ENCODE results near the gene IGF2BP3. TPM values are rescaled to one million over a fixed set of nuclear protein-coding genes. Genes with fewer than 3 reads are reported as not detected.

Gene IGF2BP3
- total RNA-seq, 1 experiment from 2014 or later, result 120 TPM

- no peak for DNase-seq
- peak overlapping the region; percentile 72 for H3K4me3 ChIP-seq (ENCODE audit: low read length)
- peaks cover 8% of the 10 kb centered on the region; the same call in 1 of the 2 replicates for H3K36me3 ChIP-seq (ENCODE audit: insufficient read depth, low read length)
- H3K4me1 ChIP-seq (ENCODE audit: low read length), result peaks cover 18% of the 10 kb centered on the region
- H2AFZ ChIP-seq (ENCODE audit: low read length), result peak overlapping the region; percentile 83
- H3K9me3 ChIP-seq (ENCODE audit: low read length), result no peaks in the 10 kb centered on the region
- H3K9ac ChIP-seq (ENCODE audit: low read length), result peak overlapping the region; percentile 68
- H3K9me2 ChIP-seq (replicated peaks; ENCODE audit: insufficient read depth, low read length), result no peaks in the 10 kb centered on the region
- no peaks in the 10 kb centered on the region for H3K27me3 ChIP-seq (ENCODE audit: low read length)
- peaks cover 10% of the 10 kb centered on the region; the same call in 1 of the 2 replicates for H4K20me1 ChIP-seq (ENCODE audit: insufficient read depth, low read depth, low read length)
- peak overlapping the region; percentile 58 for H3K27ac ChIP-seq (ENCODE audit: low read length)
- H3K4me2 ChIP-seq (ENCODE audit: low read depth, low read length, poor library complexity, severe bottlenecking), result peak overlapping the region; percentile 69
- peaks cover 39% of the 10 kb centered on the region for H3K79me2 ChIP-seq (ENCODE audit: low read length)
Measured at GRCh38 chr7:23298141-23298881, 172.0 kb downstream of the IGF2BP3 start.

GRCh38 chr7:23295401-23295697 lies 174.9 kb downstream of the IGF2BP3 start:
- peaks cover 5% of the 10 kb centered on the region; the same call in 1 of the 2 replicates for H4K20me1 ChIP-seq (ENCODE audit: insufficient read depth, low read depth, low read length)
- H3K36me3 ChIP-seq (ENCODE audit: insufficient read depth, low read length), result no peaks in the 10 kb centered on the region
- no peak for DNase-seq
- no peaks in the 10 kb centered on the region for H3K9me3 ChIP-seq (ENCODE audit: low read length)
- no peak overlapping the region for H2AFZ ChIP-seq (ENCODE audit: low read length)
- H3K27ac ChIP-seq (ENCODE audit: low read length), result no peak overlapping the region
- no peak overlapping the region for H3K4me2 ChIP-seq (ENCODE audit: low read depth, low read length, poor library complexity, severe bottlenecking)
- peaks cover 12% of the 10 kb centered on the region for H3K79me2 ChIP-seq (ENCODE audit: low read length)
- no peak overlapping the region for H3K4me3 ChIP-seq (ENCODE audit: low read length)
- no peaks in the 10 kb centered on the region for H3K9me2 ChIP-seq (replicated peaks; ENCODE audit: insufficient read depth, low read length)
- H3K9ac ChIP-seq (ENCODE audit: low read length), result no peak overlapping the region
- no peaks in the 10 kb centered on the region for H3K27me3 ChIP-seq (ENCODE audit: low read length)
- peaks cover 7% of the 10 kb centered on the region for H3K4me1 ChIP-seq (ENCODE audit: low read length)

GRCh38 chr7:23294549-23295400 lies 175.5 kb downstream of the IGF2BP3 start:
- Histone ChIP-seq H3K9me2 (replicated peaks; ENCODE audit: insufficient read depth, low read length) (no peaks in the 10 kb centered on the region), H3K9me3 (ENCODE audit: low read length) (no peaks in the 10 kb centered on the region), H3K36me3 (ENCODE audit: insufficient read depth, low read length) (no peaks in the 10 kb centered on the region), H3K4me3 (ENCODE audit: low read length) (no peak overlapping the region), H3K79me2 (ENCODE audit: low read length) (peaks cover 6% of the 10 kb centered on the region), H2AFZ (ENCODE audit: low read length) (no peak overlapping the region), H3K4me2 (ENCODE audit: low read depth, low read length, poor library complexity, severe bottlenecking) (no peak overlapping the region), H3K4me1 (ENCODE audit: low read length) (peaks cover 5% of the 10 kb centered on the region), H4K20me1 (ENCODE audit: insufficient read depth, low read depth, low read length) (no peaks in the 10 kb centered on the region), H3K27me3 (ENCODE audit: low read length) (no peaks in the 10 kb centered on the region), H3K9ac (ENCODE audit: low read length) (no peak overlapping the region), H3K27ac (ENCODE audit: low read length) (no peak overlapping the region)
- DNase-seq, result peak; percentile 37

- Histone ChIP-seq H3K79me2 (ENCODE audit: low read length) (no peaks in the 10 kb centered on the region), H3K4me1 (ENCODE audit: low read length) (peaks cover under 1% of the 10 kb centered on the region), H3K27ac (ENCODE audit: low read length) (no peak overlapping the region), H3K36me3 (ENCODE audit: insufficient read depth, low read length) (no peaks in the 10 kb centered on the region), H4K20me1 (ENCODE audit: insufficient read depth, low read depth, low read length) (no peaks in the 10 kb centered on the region), H3K9me3 (ENCODE audit: low read length) (no peaks in the 10 kb centered on the region), H3K9me2 (replicated peaks; ENCODE audit: insufficient read depth, low read length) (no peaks in the 10 kb centered on the region), H2AFZ (ENCODE audit: low read length) (no peak overlapping the region), H3K9ac (ENCODE audit: low read length) (no peak overlapping the region), H3K4me3 (ENCODE audit: low read length) (no peak overlapping the region), H3K27me3 (ENCODE audit: low read length) (no peaks in the 10 kb centered on the region), H3K4me2 (ENCODE audit: low read depth, low read length, poor library complexity, severe bottlenecking) (no peak overlapping the region)
- DNase-seq, result peak; percentile 34
Measured at GRCh38 chr7:23293500-23294073, 176.7 kb downstream of the IGF2BP3 start.

- Histone ChIP-seq H3K4me3 (ENCODE audit: low read length) (no peak overlapping the region), H2AFZ (ENCODE audit: low read length) (no peak overlapping the region), H3K4me1 (ENCODE audit: low read length) (no peaks in the 10 kb centered on the region), H3K79me2 (ENCODE audit: low read length) (no peaks in the 10 kb centered on the region), H3K9me3 (ENCODE audit: low read length) (no peaks in the 10 kb centered on the region), H3K9me2 (replicated peaks; ENCODE audit: insufficient read depth, low read length) (no peaks in the 10 kb centered on the region), H3K27ac (ENCODE audit: low read length) (no peak overlapping the region), H4K20me1 (ENCODE audit: insufficient read depth, low read depth, low read length) (no peaks in the 10 kb centered on the region), H3K36me3 (ENCODE audit: insufficient read depth, low read length) (no peaks in the 10 kb centered on the region), H3K27me3 (ENCODE audit: low read length) (no peaks in the 10 kb centered on the region), H3K4me2 (ENCODE audit: low read depth, low read length, poor library complexity, severe bottlenecking) (no peak overlapping the region), H3K9ac (ENCODE audit: low read length) (no peak overlapping the region)
- DNase-seq, result peak; percentile 26
Measured at GRCh38 chr7:23292623-23293022, 177.7 kb downstream of the IGF2BP3 start.

- H3K36me3 ChIP-seq (ENCODE audit: insufficient read depth, low read length), result no peaks in the 10 kb centered on the region
- H3K79me2 ChIP-seq (ENCODE audit: low read length), result no peaks in the 10 kb centered on the region
- H3K9me3 ChIP-seq (ENCODE audit: low read length), result no peaks in the 10 kb centered on the region
- no peaks in the 10 kb centered on the region for H3K4me1 ChIP-seq (ENCODE audit: low read length)
- DNase-seq, result peak; percentile 38
- H3K27me3 ChIP-seq (ENCODE audit: low read length), result no peaks in the 10 kb centered on the region
- H3K27ac ChIP-seq (ENCODE audit: low read length), result no peak overlapping the region
- H3K9ac ChIP-seq (ENCODE audit: low read length), result no peak overlapping the region
- no peaks in the 10 kb centered on the region for H3K9me2 ChIP-seq (replicated peaks; ENCODE audit: insufficient read depth, low read length)
- no peak overlapping the region for H3K4me2 ChIP-seq (ENCODE audit: low read depth, low read length, poor library complexity, severe bottlenecking)
- no peaks in the 10 kb centered on the region for H4K20me1 ChIP-seq (ENCODE audit: insufficient read depth, low read depth, low read length)
- no peak overlapping the region for H3K4me3 ChIP-seq (ENCODE audit: low read length)
- H2AFZ ChIP-seq (ENCODE audit: low read length), result no peak overlapping the region
Measured at GRCh38 chr7:23291957-23292560, 178.2 kb downstream of the IGF2BP3 start.

- H3K4me1 ChIP-seq (ENCODE audit: low read length), result no peaks in the 10 kb centered on the region
- no peak overlapping the region for H3K4me2 ChIP-seq (ENCODE audit: low read depth, low read length, poor library complexity, severe bottlenecking)
- H3K36me3 ChIP-seq (ENCODE audit: insufficient read depth, low read length), result no peaks in the 10 kb centered on the region
- no peaks in the 10 kb centered on the region for H3K9me2 ChIP-seq (replicated peaks; ENCODE audit: insufficient read depth, low read length)
- no peaks in the 10 kb centered on the region for H3K79me2 ChIP-seq (ENCODE audit: low read length)
- no peaks in the 10 kb centered on the region for H3K9me3 ChIP-seq (ENCODE audit: low read length)
- no peak overlapping the region for H3K9ac ChIP-seq (ENCODE audit: low read length)
- H3K27ac ChIP-seq (ENCODE audit: low read length), result no peak overlapping the region
- peak; percentile 41 for DNase-seq
- no peak overlapping the region for H2AFZ ChIP-seq (ENCODE audit: low read length)
- H3K4me3 ChIP-seq (ENCODE audit: low read length), result no peak overlapping the region
- no peaks in the 10 kb centered on the region for H3K27me3 ChIP-seq (ENCODE audit: low read length)
- no peaks in the 10 kb centered on the region for H4K20me1 ChIP-seq (ENCODE audit: insufficient read depth, low read depth, low read length)
Measured at GRCh38 chr7:23290993-23291392, 179.3 kb downstream of the IGF2BP3 start.

GRCh38 chr7:23287612-23288011 lies 182.7 kb downstream of the IGF2BP3 start:
- Histone ChIP-seq H3K9me2 (replicated peaks; ENCODE audit: insufficient read depth, low read length) (no peaks in the 10 kb centered on the region), H3K9me3 (ENCODE audit: low read length) (no peaks in the 10 kb centered on the region), H2AFZ (ENCODE audit: low read length) (no peak overlapping the region), H4K20me1 (ENCODE audit: insufficient read depth, low read depth, low read length) (no peaks in the 10 kb centered on the region), H3K27me3 (ENCODE audit: low read length) (no peaks in the 10 kb centered on the region), H3K4me2 (ENCODE audit: low read depth, low read length, poor library complexity, severe bottlenecking) (no peak overlapping the region), H3K79me2 (ENCODE audit: low read length) (no peaks in the 10 kb centered on the region), H3K9ac (ENCODE audit: low read length) (no peak overlapping the region), H3K4me3 (ENCODE audit: low read length) (no peak overlapping the region), H3K27ac (ENCODE audit: low read length) (no peak overlapping the region), H3K36me3 (ENCODE audit: insufficient read depth, low read length) (no peaks in the 10 kb centered on the region), H3K4me1 (ENCODE audit: low read length) (no peaks in the 10 kb centered on the region)
- no peak for DNase-seq

Measured in Karpas-422 (cell line).